Fibroblast of peridontal ligament (primary cell): ENCODE data around the gene DNAJC15.
A peak's percentile ranks its signal among the peaks of the same experiment; 100 is the strongest.
"Not testable (repeated sequence)": the region's sequence is repeated elsewhere in the genome, so short reads cannot be mapped to it uniquely, and the experiment has no call there.

Source experiments
- DNase-seq: peaks from one replicate; pipeline ENCODE4 v3.0.0-alpha.2; 2010; ENCODE audit errors: extremely low read depth

DNAJC15 gene

GRCh38 chr13:43023289-43023963 is at the start of gene DNAJC15:
TSS of gene DNAJC15 (plus strand) at chr13:43023586. CDS start at chr13:43023627, 41 bp downstream.
- DNase-seq: peak; percentile 86

GRCh38 chr13:42976066-42976465 is 47.3 kb upstream of the DNAJC15 start:
- DNase-seq: no peak

- no peak for DNase-seq
These were observed 46.1 kb upstream of the DNAJC15 start for GRCh38 chr13:42977219-42977659.

- DNase-seq: peak; percentile 90
These were observed 42.1 kb upstream of the DNAJC15 start for GRCh38 chr13:42981317-42981716.

GRCh38 chr13:42981853-42982252 is 41.5 kb upstream of the DNAJC15 start:
- no peak for DNase-seq

DNA sequence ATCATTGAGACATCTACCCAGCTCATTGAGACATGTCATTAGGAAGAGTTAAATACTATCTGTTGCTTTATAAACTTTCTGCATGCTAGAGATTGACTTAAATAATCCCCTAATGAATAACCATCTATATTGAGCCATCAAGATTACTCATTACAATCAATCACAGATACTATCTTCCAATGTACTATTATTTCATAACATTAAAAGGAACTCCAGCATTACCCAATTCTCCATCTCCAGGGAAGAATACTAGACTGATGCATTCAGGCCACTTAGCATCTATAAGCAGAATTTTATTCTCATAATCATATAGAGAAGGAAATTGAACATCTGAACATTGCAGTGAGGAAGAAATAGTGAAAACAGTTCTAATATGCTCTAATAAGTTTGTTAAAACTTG is 39.4 kb upstream of the DNAJC15 start:
- DNase-seq: no peak

GRCh38 chr13:42984691-42985090 is 38.7 kb upstream of the DNAJC15 start:
- DNase-seq: no peak

DNA sequence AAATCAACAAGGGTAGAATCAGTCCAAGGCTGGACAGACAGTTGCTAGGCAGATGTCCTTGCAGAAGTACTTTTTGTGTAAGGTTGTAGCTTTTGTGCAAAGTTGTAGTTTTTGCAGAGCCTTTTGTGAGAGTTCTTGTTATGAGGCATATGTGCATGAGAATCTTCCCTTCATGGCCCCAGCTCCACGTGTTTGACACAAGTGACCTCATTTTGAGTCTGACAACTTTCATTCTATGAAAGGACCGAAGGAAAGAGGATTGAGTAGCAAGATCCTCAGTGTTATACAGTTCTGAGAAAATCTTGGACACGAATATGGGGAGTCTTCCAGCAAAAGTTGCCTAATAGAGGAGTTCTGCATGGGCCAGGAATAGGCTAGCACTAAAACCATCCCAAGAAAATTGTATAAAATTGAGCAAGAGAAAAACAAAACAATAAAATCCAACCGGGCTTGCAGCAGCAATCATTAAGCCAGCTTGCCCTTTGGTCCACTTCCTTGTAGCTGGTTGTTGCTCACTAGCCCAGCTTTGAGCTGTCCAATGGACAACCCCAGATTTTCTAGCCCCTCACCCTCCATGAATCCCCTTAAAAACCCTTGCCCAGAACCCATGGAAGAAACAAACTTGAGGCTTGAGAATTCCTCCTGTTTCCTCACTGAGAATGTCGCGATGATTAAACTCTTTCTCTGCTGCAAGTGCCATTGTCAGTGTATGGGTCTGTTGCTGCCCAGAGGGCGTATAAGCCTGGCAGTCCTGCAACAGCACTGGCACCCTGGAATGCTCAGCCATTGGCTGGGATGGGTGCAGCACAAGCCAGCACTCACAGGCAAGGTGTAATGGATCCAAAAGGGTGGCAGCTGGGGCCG is 37.8 kb upstream of the DNAJC15 start:
- DNase-seq: peak; percentile 76

GRCh38 chr13:42986176-42986574 is 37.2 kb upstream of the DNAJC15 start:
- DNase-seq: no peak

DNA sequence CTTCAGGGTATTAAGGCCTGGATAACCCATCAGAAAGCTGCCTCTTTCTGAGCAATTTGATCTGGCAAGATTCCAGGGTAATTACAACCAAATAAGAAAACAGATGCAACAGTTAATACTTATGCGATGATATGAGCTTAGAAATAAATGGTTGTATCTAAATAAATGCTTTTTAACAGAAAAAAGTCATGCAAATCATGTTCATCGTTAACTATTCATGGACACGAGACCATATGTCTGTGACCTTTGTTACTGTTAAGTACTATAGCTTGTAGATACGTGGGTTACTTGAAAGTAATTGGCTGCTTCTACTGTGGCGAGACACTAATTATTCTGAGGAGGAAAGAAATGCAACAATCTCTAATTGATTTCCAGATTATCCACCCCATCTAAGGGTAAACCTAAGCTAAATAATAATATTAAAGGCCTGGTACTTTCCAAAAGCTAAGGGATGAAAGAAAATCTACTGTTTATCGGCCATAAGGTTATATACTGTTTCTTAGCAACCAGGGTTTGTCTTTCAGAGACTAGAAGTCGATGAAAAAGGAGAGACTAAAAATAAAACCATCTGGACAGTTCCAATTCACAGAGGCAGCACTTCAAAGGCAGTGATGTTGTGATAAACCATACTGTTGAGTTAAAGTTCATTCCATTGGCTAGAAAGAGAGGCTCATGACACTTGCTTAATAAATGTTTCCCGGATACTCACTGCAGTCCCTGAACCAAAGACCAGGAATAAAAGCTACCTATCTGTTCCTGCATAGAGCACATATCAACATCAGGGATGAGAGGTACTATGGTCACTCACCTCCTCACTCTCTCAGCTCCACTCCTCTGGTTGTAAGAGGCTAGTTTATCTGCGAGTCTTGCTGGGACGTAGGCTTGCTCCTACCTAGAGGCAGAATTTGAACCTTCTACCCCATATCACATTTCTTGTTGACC is 32.8 kb upstream of the DNAJC15 start:
- peak; percentile 80 for DNase-seq

DNA sequence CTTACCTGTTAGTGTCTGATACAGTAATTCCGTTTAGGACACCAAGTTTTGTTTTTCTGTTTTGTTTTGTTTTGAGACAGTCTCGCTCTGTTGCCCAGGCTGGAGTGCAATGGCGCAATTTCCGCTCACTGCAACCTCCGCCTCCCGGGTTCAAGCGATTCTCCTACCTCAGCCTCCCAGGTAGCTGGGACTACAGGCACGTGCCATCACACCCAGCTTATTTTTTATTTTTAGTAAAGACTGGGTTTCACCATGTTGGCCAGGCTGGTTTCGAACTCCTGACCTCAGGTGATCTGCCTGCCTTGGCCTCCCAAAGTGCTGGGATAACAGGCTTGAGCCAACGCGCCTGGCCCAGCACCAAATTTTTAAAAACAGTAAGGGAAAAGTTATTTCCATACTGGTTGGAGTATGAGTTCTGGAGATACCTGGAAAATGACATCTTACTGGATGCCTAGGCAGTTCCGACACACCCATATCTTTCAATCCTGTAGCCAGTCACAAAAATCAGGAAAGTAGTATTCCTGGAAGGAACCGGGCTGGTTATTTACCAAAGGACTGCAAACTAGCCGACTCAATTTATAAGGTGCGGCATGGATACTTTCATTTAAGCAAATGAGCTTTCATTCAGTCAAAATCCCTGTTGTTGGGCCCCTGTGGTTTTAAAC is 32.0 kb upstream of the DNAJC15 start:
- not testable (repeated sequence) for DNase-seq

DNA sequence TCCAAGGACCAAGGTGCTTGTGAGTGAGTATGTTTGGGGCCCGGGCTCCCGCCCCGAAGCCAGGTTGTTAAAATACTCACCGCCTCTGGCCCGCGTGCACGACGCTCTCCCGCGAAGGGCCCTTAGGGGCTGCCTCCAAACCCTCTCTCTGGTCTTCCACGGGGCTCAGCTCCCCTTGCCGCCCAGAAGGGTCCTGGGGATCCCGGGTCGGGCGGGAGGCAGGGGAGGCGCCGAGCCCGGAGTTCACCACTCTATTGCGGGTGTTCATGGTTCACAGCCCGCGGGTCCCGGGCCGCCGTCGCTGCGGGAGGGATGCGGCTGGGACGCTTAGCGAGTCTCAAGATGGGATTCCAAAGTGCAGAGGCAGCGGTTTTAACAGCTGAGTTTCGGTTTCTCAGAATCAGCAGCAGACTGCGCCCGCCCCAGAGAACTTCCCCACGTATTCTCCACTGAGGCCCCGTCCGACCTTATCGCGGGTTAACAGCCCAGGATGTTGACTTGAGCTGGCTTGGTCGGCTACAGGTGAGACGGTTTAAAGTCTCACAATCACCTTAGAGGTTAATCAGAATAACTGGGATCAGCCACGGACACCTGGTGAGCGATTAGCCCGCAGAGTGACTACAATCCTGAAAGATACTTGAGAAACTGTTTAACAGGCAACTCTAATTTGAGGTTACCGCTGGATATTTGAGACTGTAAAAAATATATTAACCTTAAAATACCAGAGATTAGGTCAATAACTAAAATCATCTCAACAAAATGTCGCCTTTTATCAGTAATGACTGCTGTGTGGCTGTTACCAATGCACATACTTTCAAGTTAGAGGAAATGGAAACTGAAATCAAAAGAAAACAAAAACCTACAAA is 31.3 kb upstream of the DNAJC15 start, which contains the start of gene EPSTI1:
EPSTI1 (minus strand) TSS at position 344 of the 866 bp plus-strand sequence; CDS start at position 268, 76 bp downstream.
- peak; percentile 78 for DNase-seq

DNA sequence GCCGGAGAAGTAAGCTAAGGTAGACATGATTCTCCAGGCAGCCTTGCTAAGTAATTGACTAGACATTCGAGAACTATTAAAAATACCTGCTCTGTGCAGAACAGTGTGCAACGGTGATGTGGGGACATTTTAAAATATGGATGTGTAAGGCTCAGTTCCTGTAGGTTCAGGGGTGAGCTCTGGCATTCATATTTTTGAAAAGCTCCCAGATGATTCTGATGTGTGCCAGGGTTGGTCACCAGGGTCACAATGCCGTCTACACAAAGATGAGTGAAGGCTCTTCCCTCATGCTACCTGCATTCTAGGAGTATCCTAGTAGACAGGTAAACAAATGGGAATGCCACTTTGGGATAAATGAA is 30.6 kb upstream of the DNAJC15 start:
- no peak for DNase-seq

GRCh38 chr13:42994878-42995277 is 28.5 kb upstream of the DNAJC15 start:
- DNase-seq: no peak

GRCh38 chr13:42996584-42996983 is 26.8 kb upstream of the DNAJC15 start:
- DNase-seq: peak; percentile 88

- DNase-seq: peak; percentile 14
These were observed 26.0 kb upstream of the DNAJC15 start for GRCh38 chr13:42997381-42997780.

- DNase-seq: no peak
These were observed 23.9 kb upstream of the DNAJC15 start for GRCh38 chr13:42999491-42999890.

DNA sequence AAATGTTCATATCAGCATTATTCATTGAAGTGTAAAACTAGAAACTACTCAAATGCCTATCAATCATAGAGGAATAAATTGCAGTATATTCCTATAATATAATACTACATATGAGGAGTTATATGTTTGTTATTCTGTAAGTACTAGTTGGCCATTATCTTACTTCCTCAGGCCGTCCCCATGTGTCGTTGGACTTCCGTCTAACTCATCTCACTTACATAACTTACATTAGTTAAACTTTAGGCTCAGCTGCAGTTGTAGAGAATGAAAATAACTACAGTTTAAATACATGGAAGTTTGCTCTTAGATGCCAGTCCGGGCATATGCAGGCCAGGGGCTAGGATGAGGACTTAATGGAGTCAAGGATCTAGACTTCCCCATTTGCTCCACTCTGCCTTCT is 22.7 kb upstream of the DNAJC15 start:
- DNase-seq: no peak

DNA sequence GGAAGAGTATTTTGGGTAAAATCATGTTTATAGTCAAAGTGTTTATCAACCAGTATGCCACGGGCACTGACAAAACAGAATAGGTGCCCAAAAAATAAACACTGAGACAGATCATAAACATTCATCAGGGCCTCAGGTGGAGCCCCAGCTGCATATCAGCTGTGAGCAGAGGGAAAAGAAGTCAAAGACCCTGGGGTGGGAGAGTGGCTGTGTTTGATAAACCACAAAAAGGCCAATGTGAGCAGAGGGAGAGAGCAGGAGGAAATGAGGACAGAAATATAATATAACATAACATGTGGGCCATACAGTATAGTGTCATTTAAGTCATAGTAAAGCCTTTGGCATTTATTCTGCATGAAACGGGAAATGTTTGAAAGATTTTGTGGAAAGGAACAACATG is 21.4 kb upstream of the DNAJC15 start:
- no peak for DNase-seq

DNA sequence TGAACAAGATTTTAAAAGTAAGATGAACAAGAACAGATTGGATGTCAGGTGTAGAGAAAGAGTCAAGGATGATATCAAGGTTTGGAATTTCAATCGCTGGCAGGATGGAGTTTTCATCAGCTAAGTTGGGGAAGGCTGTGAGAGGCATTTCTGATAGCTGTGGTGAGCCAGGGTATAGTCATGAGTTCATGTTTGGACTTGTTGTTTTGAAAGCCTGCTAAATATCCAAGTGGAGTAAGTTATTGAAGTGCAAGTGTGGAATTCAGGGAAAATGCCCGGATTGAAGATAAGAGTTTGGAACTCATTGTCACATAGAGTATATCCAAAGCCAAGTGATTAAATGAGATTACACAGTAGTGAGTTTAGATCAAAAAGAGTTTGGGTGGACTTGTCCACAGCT is 20.4 kb upstream of the DNAJC15 start:
- peak; percentile 31 for DNase-seq
